H1 (cell line): ENCODE measurements around the gene KCNJ16. TPM values are rescaled to one million over a fixed set of nuclear protein-coding genes. Genes with fewer than 3 reads are reported as not detected.

Experiments
- CTCF ChIA-PET: fragments of 300-600 bp; sonication (Branson Sonifier 250); formaldehyde crosslinking; loops from one replicate; lab custom pipeline; 2021; ENCODE audit not compliant: partially characterized antibody; lab: Charles Lee
- POLR2A ChIA-PET: fragments of 300-600 bp; sonication (Branson Sonifier 250); formaldehyde crosslinking; loops from one replicate; lab custom pipeline; 2021; ENCODE audit warnings: inconsistent platforms; ENCODE audit not compliant: partially characterized antibody; lab: Charles Lee
- DNase-seq, 2 experiments: peaks; one replicate each; pipeline versions ENCODE4 v3.0.0 to v3.0.0-alpha.2; 2010 to 2022; ENCODE audit warnings: low spot score in 2 of 2, low read depth in 1 of 2, mixed read lengths in 1 of 2
- FAIRE-seq: peaks from 2 replicates; lab custom pipeline; 2011; peaks lifted over from hg19 to GRCh38; lab: Jason Lieb, UNC
- H2AFZ ChIP-seq: 2 replicates; pipeline ENCODE4 v1.8.1; 2012; ENCODE audit warnings: low read length, inconsistent platforms
- H2AK5ac ChIP-seq: 2 replicates; pipeline ENCODE4 v1.6.1; 2013; ENCODE audit warnings: low read depth, low read length
- H2BK120ac ChIP-seq: replicated peaks from 2 replicates; pipeline ENCODE3; 2013; ENCODE audit warnings: low read depth, low read length, inconsistent platforms
- H2BK12ac ChIP-seq: 2 replicates; pipeline ENCODE4 v1.6.1; 2013; ENCODE audit warnings: low read depth, low read length
- H2BK15ac ChIP-seq: 2 replicates; pipeline ENCODE4 v1.6.1; 2013; ENCODE audit warnings: low read length
- H2BK20ac ChIP-seq: 2 replicates; pipeline ENCODE4 v1.6.1; 2013; ENCODE audit warnings: low read length
- H2BK5ac ChIP-seq: 2 replicates; pipeline ENCODE4 v1.6.1; 2013; ENCODE audit warnings: low read depth, low read length
- H3K14ac ChIP-seq: 2 replicates; pipeline ENCODE4 v1.6.1; 2013; ENCODE audit warnings: inconsistent platforms; ENCODE audit not compliant: insufficient read length
- H3K18ac ChIP-seq: 2 replicates; pipeline ENCODE4 v1.6.1; 2013; ENCODE audit warnings: low read length; ENCODE audit errors: extremely low read depth
- H3K23ac ChIP-seq: 2 replicates; pipeline ENCODE4 v1.6.1; 2013; ENCODE audit warnings: inconsistent platforms; ENCODE audit not compliant: insufficient read length
- H3K23me2 ChIP-seq: 2 replicates; pipeline ENCODE4 v1.6.1; 2013; ENCODE audit warnings: low read depth, low read length
- H3K27ac ChIP-seq: 2 replicates; pipeline ENCODE4 v1.6.1; 2011; ENCODE audit warnings: low read depth, low read length, inconsistent platforms
- H3K27me3 ChIP-seq, 4 experiments: replicated peaks in 1 of 4; 1 replicate in 1 of 4; 2 replicates in 3 of 4; pipeline versions ENCODE4 v1.6.1 to v1.8.1; 2011 to 2013; ENCODE audit warnings: low read length in 3 of 4, mild to moderate bottlenecking in 3 of 4, inconsistent platforms in 2 of 4, mixed read lengths in 2 of 4, moderate library complexity in 1 of 4; ENCODE audit not compliant: control insufficient read depth in 3 of 4, insufficient read depth in 3 of 4; ENCODE audit errors: extremely low read depth in 1 of 4
- H3K36me3 ChIP-seq, 4 experiments: 2 replicates each; pipeline versions ENCODE4 v1.6.1 to v1.8.1; 2011 to 2013; ENCODE audit warnings: mild to moderate bottlenecking in 4 of 4, low read length in 3 of 4, moderate library complexity in 2 of 4, control low read depth in 1 of 4, inconsistent platforms in 1 of 4; ENCODE audit not compliant: insufficient read depth in 4 of 4, control insufficient read depth in 2 of 4
- H3K4ac ChIP-seq: replicated peaks from 2 replicates; pipeline ENCODE3; 2013; ENCODE audit warnings: low read length, low read depth, mixed read lengths, inconsistent platforms; ENCODE audit not compliant: insufficient read length
- H3K4me1 ChIP-seq, 4 experiments: replicated peaks in 1 of 4; 1 replicate in 1 of 4; 2 replicates in 3 of 4; pipeline versions ENCODE4 v1.6.1 to v1.8.1; 2011 to 2013; ENCODE audit warnings: low read length in 3 of 4, inconsistent platforms in 2 of 4, mixed read lengths in 1 of 4; ENCODE audit not compliant: insufficient read depth in 4 of 4, control insufficient read depth in 3 of 4
- H3K4me2 ChIP-seq, 2 experiments: 2 replicates each; pipeline versions ENCODE4 v1.6.1 to v1.8.1; 2011 to 2013; ENCODE audit warnings: low read depth in 2 of 2, low read length in 2 of 2, control low read depth in 1 of 2, inconsistent platforms in 1 of 2, mild to moderate bottlenecking in 1 of 2; ENCODE audit not compliant: insufficient read depth in 1 of 2
- H3K4me3 ChIP-seq, 4 experiments: fragments of 200-600, 300-600 bp in 1 of 4; sonication (generic), shearing (Covaris generic), sonication (Bioruptor Twin) in 1 of 4; 2 replicates each; pipeline versions ENCODE4 v1.5.1 to v1.8.1; 2011 to 2016; ENCODE audit warnings: low read length in 4 of 4, low read depth in 3 of 4, control low read depth in 2 of 4, inconsistent platforms in 2 of 4, mild to moderate bottlenecking in 2 of 4, mixed read lengths in 1 of 4, moderate library complexity in 1 of 4; ENCODE audit not compliant: insufficient read depth in 2 of 4; ENCODE audit errors: extremely low read depth in 1 of 4
- H3K56ac ChIP-seq: replicated peaks from 2 replicates; pipeline ENCODE3; 2013; ENCODE audit warnings: low read depth, mild to moderate bottlenecking, mixed read lengths, low read length, inconsistent platforms; ENCODE audit not compliant: insufficient read length
- H3K79me1 ChIP-seq: 2 replicates; pipeline ENCODE4 v1.6.1; 2013; ENCODE audit warnings: low read depth, low read length, control low read depth
- H3K79me2 ChIP-seq, 2 experiments: 2 replicates each; pipeline versions ENCODE4 v1.6.1 to v1.8.1; 2012 to 2013; ENCODE audit warnings: low read length in 2 of 2, mild to moderate bottlenecking in 2 of 2, inconsistent platforms in 1 of 2; ENCODE audit not compliant: insufficient read depth in 2 of 2, control insufficient read depth in 1 of 2
- H3K9ac ChIP-seq, 4 experiments: replicated peaks in 1 of 4; 1 replicate in 1 of 4; 2 replicates in 3 of 4; pipeline versions ENCODE4 v1.6.1 to v1.8.1; 2011 to 2013; ENCODE audit warnings: low read depth in 3 of 4, low read length in 3 of 4, control low read depth in 2 of 4, mild to moderate bottlenecking in 2 of 4, moderate library complexity in 2 of 4, inconsistent platforms in 1 of 4; ENCODE audit errors: extremely low read depth in 1 of 4
- H3K9me3 ChIP-seq, 2 experiments: 2 replicates each; pipeline versions ENCODE4 v1.6.1 to v1.8.1; 2012 to 2013; ENCODE audit warnings: mild to moderate bottlenecking in 2 of 2, moderate library complexity in 2 of 2, control low read depth in 1 of 2, inconsistent platforms in 1 of 2, low read depth in 1 of 2, low read length in 1 of 2, mixed read lengths in 1 of 2; ENCODE audit not compliant: insufficient read depth in 2 of 2
- H4K20me1 ChIP-seq, 2 experiments: replicated peaks in 1 of 2; 2 replicates each; pipeline versions ENCODE3 to v1.8.1; 2011 to 2013; ENCODE audit warnings: inconsistent platforms in 2 of 2, low read length in 2 of 2, mild to moderate bottlenecking in 1 of 2; ENCODE audit not compliant: insufficient read depth in 2 of 2, control insufficient read depth in 1 of 2
- H4K5ac ChIP-seq: 2 replicates; pipeline ENCODE4 v1.6.1; 2013; ENCODE audit warnings: low read length, low read depth, mixed read lengths, inconsistent platforms; ENCODE audit not compliant: insufficient read length
- H4K8ac ChIP-seq: 2 replicates; pipeline ENCODE4 v1.8.0; 2013; ENCODE audit warnings: mild to moderate bottlenecking, moderate library complexity, low read length, inconsistent platforms; ENCODE audit not compliant: insufficient read depth; ENCODE audit errors: extremely low read depth
- H4K91ac ChIP-seq: replicated peaks from 2 replicates; pipeline ENCODE3; 2013; ENCODE audit warnings: low read length, mixed read lengths, inconsistent platforms; ENCODE audit not compliant: insufficient read length
- BCL11A ChIP-seq, 2 experiments: IDR thresholded peaks; one replicate each; pipeline ENCODE4 v1.6.1; 2011; ENCODE audit warnings: low read depth in 2 of 2, low read length in 2 of 2, mild to moderate bottlenecking in 2 of 2
- EGR1 ChIP-seq: IDR thresholded peaks from 2 replicates; pipeline ENCODE4 v1.6.1; 2011; ENCODE audit warnings: low read depth, low read length, borderline replicate concordance
- FOSL1 ChIP-seq: IDR thresholded peaks from 2 replicates; pipeline ENCODE4 v1.6.1; 2011; ENCODE audit warnings: mild to moderate bottlenecking, low read depth, low read length, moderate library complexity; ENCODE audit not compliant: insufficient read depth
- RAD21 ChIP-seq, 2 experiments: IDR thresholded peaks in 1 of 2; conservative IDR thresholded peaks in 1 of 2; 2 replicates each; pipeline ENCODE4 v1.6.1; 2011; ENCODE audit warnings: low read depth in 2 of 2, low read length in 2 of 2, improper control_type of control experiment in 1 of 2, inconsistent platforms in 1 of 2, mild to moderate bottlenecking in 1 of 2, moderate library complexity in 1 of 2
- SAP30 ChIP-seq: fragments of 300-600 bp; sonication (generic); IDR thresholded peaks from 2 replicates; pipeline ENCODE4 v1.7.1; 2012; ENCODE audit warnings: low read length, moderate library complexity, mild to moderate bottlenecking, inconsistent platforms; ENCODE audit not compliant: insufficient read depth, insufficient replicate concordance
- SP1 ChIP-seq: IDR thresholded peaks from 2 replicates; pipeline ENCODE4 v1.6.1; 2011; ENCODE audit warnings: low read depth, low read length
- WGBS, 2 experiments: shearing (Covaris generic) in 1 of 2; methylation state at CpG; one replicate each; pipeline versions ENCODE4 v1.1.6 to v1.1.7; 2013 to 2015; ENCODE audit warnings: low lambda C conversion rate in 2 of 2, mixed read lengths in 2 of 2, inconsistent platforms in 1 of 2, low coverage in 1 of 2, missing lambda C conversion rate in 1 of 2; ENCODE audit not compliant: insufficient replicate concordance in 2 of 2, insufficient coverage in 1 of 2, insufficient read length in 1 of 2; ENCODE audit errors: extremely low coverage in 1 of 2, missing lambda C conversion rate in 1 of 2; 5-methylcytosine and 5-hydroxymethylcytosine counted together
- polyA plus RNA-seq, 7 experiments: library from polyadenylated mRNA; depleted of rRNA in 3 of 7; stranded (reverse) in 5 of 7; unstranded in 2 of 7; fragments of >200 nt in 5 of 7; fragments of 200-250 nt in 2 of 7; gene quantifications; 1 replicate in 5 of 7; 2 replicates in 1 of 7; 4 replicates in 1 of 7; pipeline versions ENCODE4 v1.2.1 to v1.2.3, GENCODE V29; 2011 to 2013; ENCODE audit warnings: missing spikeins in 2 of 7, mixed read lengths in 2 of 7
- total RNA-seq: library from RNA; stranded (reverse); fragmentation: NEBNext Ultra II Directional; extraction: Animal tissue kit (Norgen Biotek cat#: 25700); gene quantifications from 2 replicates; pipeline ENCODE4 v1.2.1, GENCODE V29; 2021

KCNJ16 gene
- total and polyA plus RNA-seq, 2 of the 8 experiments (the other 6 are each of a cell fraction or from before 2014, with no cell fraction given) = not detected

DNA sequence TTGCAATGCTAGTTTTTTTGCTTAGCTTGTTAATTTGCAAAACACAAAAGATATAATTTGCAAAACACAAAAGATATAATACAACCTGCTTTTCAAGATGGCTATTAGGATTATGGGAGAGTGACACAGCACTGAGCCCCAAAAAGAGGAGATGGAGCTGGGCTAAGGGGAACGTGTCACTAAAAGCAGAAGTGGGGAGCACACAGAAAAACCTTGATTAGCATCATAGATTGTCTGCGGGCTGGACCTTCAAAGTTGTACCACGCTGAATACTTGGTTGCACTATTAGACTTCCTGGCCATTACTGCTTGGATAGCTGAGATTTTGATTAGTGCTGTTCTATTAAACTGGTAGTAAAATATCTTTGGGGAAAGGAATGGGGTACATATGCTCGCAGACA lies 36.2 kb downstream of the KCNJ16 start:
- CTCF ChIA-PET = no interaction called here

More for the DNA sequence above, 36.2 kb downstream of the KCNJ16 start:
- Histone ChIP-seq H3K36me3 (no peaks in the 10 kb centered on the region), H3K23me2 (no peaks in the 10 kb centered on the region), H3K4me2 (no peak overlapping the region), H3K27ac (no peak overlapping the region)
- POLR2A ChIA-PET = interaction anchor here (0.6 kb wide), 1 partner anchor 13 kb away, joined by 6 read pairs; no protein-coding TSS in a partner anchor
- TF ChIP-seq EGR1 (no peak), SAP30 (no peak), RAD21 (IDR thresholded peaks at IDR 0.05 in 1 of 2, conservative IDR thresholded peaks at IDR 0.05 in 1 of 2; ENCODE audit: low read depth in 2 of 2, low read length in 2 of 2) (no peak), FOSL1 (no peak), BCL11A (IDR thresholded peaks at IDR 0.05; ENCODE audit: low read depth in 2 of 2, low read length in 2 of 2) (no peak), SP1 (no peak)
- TF ChIP-seq, all 59 proteins: peak for 0
- no peak overlapping the region for H2BK20ac ChIP-seq
- H3K9me3 ChIP-seq = no peaks in the 10 kb centered on the region
- H3K4ac ChIP-seq = no peak overlapping the region
- no peak overlapping the region for H2AK5ac ChIP-seq
- H4K8ac ChIP-seq = no peak overlapping the region
- H3K4me3 ChIP-seq = no peak overlapping the region
- H3K79me2 ChIP-seq = no peaks in the 10 kb centered on the region
- no peak overlapping the region for H2BK15ac ChIP-seq
- H2BK12ac ChIP-seq = no peak overlapping the region
- no peak overlapping the region for H3K9ac ChIP-seq
- no peak overlapping the region for H2BK5ac ChIP-seq
- H3K14ac ChIP-seq = no peak overlapping the region
- H3K79me1 ChIP-seq = no peaks in the 10 kb centered on the region
- no peaks in the 10 kb centered on the region for H4K20me1 ChIP-seq
- 92% methylated on average over 4 of the region's 4 CpGs; no CpG with 5 or more reads in 1 of the 2 experiments for WGBS, 2 experiments
- H4K5ac ChIP-seq = no peak overlapping the region
- no peak for DNase-seq
- H3K56ac ChIP-seq = no peak overlapping the region
- H4K91ac ChIP-seq = no peak overlapping the region
- H3K4me1 ChIP-seq = no peaks in the 10 kb centered on the region
- H3K23ac ChIP-seq = no peak overlapping the region
- H2AFZ ChIP-seq = no peak overlapping the region
- no peak overlapping the region for H2BK120ac ChIP-seq
- no peaks in the 10 kb centered on the region for H3K27me3 ChIP-seq
- no peak for FAIRE-seq
- H3K18ac ChIP-seq = no peak overlapping the region
